Activated naive CD4-positive, alpha-beta T cell (primary cell): Measurements from ENCODE around the gene ACP3.
"Not testable (repeated sequence)": the region's sequence is repeated elsewhere in the genome, so short reads cannot be mapped to it uniquely, and the experiment has no call there.

Experiments used
- DNase-seq, 4 experiments: peaks; one replicate each; lab custom pipeline; 2025; lab: John Stamatoyannopoulos, UW

The ACP3 gene

GRCh38 chr3:132317229-132317948, at the start of gene ACP3:
TSS of gene ACP3 (plus strand) at chr3:132317407. CDS start at chr3:132317457, 50 bp downstream.
- DNase-seq = no peak

GRCh38 chr3:132268956-132269355, 48.3 kb upstream of the ACP3 start:
- DNase-seq = no peak

GRCh38 chr3:132273036-132273435, 44.2 kb upstream of the ACP3 start:
- no peak for DNase-seq

GRCh38 chr3:132276228-132276906, 40.8 kb upstream of the ACP3 start:
- no peak for DNase-seq

- DNase-seq = no peak
Observed at GRCh38 chr3:132279030-132279429, 38.2 kb upstream of the ACP3 start.

- DNase-seq = no peak
Observed at GRCh38 chr3:132283440-132283839, 33.8 kb upstream of the ACP3 start.

GRCh38 chr3:132283916-132284405, 33.2 kb upstream of the ACP3 start:
- DNase-seq = no peak

- no peak for DNase-seq
Observed at GRCh38 chr3:132284781-132285619, 32.2 kb upstream of the ACP3 start.

- DNase-seq = no peak
Observed at GRCh38 chr3:132285620-132285945, 31.6 kb upstream of the ACP3 start.

- DNase-seq = no peak
Observed at GRCh38 chr3:132286035-132286434, 31.2 kb upstream of the ACP3 start.

- no peak for DNase-seq
Observed at GRCh38 chr3:132288357-132288756, 28.9 kb upstream of the ACP3 start.

- no peak for DNase-seq
Observed at GRCh38 chr3:132289316-132289715, 27.9 kb upstream of the ACP3 start.

- no peak for DNase-seq
Observed at GRCh38 chr3:132290833-132291232, 26.4 kb upstream of the ACP3 start.

- DNase-seq = no peak
Observed at GRCh38 chr3:132292042-132292441, 25.2 kb upstream of the ACP3 start.

GRCh38 chr3:132293251-132293650, 24.0 kb upstream of the ACP3 start:
- no peak for DNase-seq

GRCh38 chr3:132294906-132295305, 22.3 kb upstream of the ACP3 start:
- DNase-seq = no peak

- DNase-seq = not testable (repeated sequence)
Observed at GRCh38 chr3:132303336-132304201, 13.6 kb upstream of the ACP3 start.

- not testable (repeated sequence) for DNase-seq
Observed at GRCh38 chr3:132304351-132304750, 12.9 kb upstream of the ACP3 start.

GRCh38 chr3:132310057-132310456, 7.2 kb upstream of the ACP3 start:
- not testable (repeated sequence) for DNase-seq

GRCh38 chr3:132311316-132311715, 5.9 kb upstream of the ACP3 start:
- no peak for DNase-seq

GRCh38 chr3:132311841-132312240, 5.4 kb upstream of the ACP3 start:
- no peak for DNase-seq

GRCh38 chr3:132315851-132316250, 1.4 kb upstream of the ACP3 start:
- no peak for DNase-seq
